Limb (tissue), 2 donors: ENCODE data around the gene SS18L1.

Source experiments
- DNase-seq, 2 donors: peaks; one replicate each; pipeline ENCODE4 v3.0.0-alpha.2; 2016; ENCODE audit errors: extremely low spot score in 2 of 2

SS18L1 gene

GRCh38 chr20:62210496-62210855 is 66.9 kb downstream of the SS18L1 start:
- no peak for DNase-seq

DNA sequence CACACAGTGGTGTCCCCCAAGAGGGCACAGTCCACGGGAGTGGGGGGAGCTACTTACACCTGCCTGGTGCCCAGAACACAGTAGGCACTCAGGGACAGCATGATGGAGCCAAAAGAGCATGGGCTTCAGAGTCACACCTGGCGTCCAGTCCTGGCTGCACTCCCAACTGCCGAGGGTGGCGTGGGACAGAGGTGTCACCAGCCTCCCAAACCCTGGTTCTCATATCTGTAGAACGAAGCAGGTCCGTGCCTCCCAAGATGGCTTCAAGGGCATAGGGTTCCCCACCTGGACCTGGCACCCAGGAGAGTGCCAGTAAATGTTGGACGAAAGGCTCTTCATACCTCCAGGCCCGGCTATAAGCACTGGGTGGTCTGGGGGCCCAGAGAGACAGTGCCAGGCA is 67.6 kb downstream of the SS18L1 start:
- no peak for DNase-seq

GRCh38 chr20:62211769-62212288 is 68.3 kb downstream of the SS18L1 start:
- DNase-seq: no peak

GRCh38 chr20:62212299-62212698 is 68.7 kb downstream of the SS18L1 start:
- DNase-seq: no peak

GRCh38 chr20:62214067-62214466 is 70.5 kb downstream of the SS18L1 start:
- DNase-seq: no peak

DNA sequence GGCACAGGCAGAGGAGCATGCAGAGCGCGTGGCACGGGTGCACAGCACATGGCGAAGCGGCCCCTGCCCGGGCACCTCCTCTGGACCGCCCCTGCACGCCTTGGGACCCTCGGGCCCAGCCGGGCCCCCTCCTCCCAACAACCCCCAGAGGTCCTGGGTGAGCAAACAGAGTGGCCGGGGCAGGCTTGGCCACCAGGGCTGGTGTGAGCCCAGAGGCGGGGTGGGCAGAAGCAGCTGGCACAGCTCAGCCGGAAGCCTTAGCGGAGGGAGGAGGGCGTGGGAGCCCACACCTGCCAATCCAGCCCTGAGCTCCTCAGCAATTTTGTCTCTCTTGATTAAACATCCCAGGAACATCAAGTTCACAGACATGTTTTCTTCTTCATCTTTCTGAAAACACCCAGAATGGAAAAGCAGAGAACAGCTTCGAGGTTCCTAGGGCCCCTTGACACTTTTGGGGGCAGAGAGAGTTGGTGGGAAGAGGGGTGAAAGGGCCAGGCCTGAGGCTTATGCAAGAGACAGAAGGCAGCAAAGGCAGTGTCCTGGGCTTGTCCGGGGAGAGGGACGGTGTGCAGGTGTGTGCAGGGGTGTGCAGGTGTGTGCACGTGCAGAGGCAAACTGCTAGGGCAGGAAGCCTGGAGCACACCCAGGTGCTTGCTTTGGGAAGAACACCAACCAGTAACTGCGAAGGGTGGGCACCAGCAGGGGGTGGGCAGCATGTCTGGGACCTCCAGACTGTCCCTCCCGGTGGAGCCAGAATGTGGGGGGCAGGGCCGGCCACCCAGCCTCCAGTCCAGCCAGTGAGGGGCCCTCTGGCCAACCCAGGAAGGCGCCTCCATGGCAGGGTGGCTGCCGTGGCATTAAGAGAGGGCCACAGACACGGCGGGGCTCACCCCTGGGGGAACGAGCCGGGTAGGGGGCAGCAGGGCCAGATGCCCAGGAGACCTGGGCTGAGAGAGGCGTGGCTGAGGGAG is 71.7 kb downstream of the SS18L1 start:
- DNase-seq: no peak

- DNase-seq: no peak
Measured at GRCh38 chr20:62215991-62216635, 72.5 kb downstream of the SS18L1 start.

DNA sequence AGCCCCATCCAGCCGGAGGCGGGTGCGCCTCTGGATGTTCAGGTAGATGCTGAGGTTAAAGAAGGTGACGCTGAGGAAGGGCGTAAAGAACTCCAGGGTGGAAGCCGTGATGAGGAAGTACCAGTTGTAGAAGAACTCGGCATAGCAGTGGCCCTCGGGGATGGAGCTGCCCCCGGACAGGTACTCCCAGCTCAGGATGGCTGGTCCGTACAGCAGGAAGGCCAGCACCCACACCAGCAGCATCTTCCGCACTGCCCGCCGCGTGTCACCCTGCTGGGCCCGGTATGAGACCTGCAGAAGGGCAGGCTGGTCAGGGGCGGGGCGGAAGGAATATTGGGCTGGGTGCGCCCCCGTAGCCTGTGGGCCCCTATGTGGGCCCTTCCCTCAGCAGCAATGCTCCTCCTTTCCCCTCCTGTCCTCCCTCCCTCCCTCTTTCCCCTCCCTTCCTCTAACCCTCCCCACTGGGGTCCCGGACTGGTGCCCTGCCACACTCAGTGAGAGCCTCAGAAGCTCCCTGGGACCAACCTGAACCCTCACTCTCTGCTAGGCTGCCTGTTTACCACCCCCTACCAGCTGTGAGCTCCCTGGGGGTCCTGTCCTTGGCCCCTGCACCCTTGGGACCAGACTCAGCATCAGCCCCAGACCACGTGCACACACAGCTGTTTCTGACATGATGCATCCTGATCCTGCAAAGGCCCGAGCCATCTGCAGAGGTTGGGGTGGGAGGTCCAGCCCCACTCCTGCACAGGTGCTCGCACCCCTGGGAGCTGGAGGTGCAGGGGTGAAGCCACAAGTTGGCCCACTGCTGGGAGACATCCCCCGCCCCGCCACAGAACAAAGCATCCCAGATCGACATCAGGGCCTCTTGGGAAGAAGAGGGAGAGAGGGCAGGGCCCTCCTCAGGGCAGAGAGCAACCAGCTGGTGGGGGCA is 73.3 kb downstream of the SS18L1 start:
- DNase-seq: no peak

DNA sequence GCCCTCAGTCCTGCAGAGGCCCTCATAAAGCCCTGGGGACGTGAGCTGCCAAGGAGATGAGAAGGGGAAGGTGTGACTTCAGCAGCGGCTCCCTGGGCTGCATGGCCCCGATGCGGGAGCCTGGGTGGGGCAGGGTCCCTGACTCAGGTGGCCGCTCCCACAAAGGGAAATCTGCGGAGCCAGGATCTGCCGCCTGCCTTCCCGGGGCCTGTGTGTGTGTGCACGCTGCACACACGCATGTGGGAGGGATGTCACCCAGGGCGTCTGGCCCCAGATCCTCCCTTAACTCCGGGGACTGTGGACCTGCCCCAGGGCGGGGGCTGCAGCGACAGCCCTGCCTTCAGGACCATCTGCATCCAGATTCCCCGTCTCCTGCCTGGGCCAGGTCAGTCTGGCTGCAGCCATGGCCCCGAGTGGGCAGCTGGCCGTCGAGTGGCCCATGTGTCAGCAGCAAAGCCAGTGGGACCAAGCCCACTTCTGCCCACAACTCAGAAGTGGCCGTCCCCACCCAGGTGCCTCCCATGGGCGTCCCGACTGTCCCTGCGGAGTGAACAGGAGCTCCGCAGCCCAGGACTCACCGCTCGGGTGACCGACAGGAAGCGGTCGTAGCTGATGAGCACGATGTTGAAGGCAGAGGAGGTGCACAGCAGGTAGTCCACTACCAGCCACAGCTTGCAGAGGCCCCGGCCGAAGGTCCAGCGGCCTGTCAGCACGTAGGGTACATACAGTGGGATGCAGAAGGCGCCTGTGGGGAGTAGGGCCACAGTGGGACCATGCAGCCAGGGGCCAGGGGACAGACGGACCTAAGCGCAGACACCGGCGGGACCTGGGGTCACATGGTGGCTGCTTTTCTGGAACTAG is 74.6 kb downstream of the SS18L1 start:
- DNase-seq: no peak

DNA sequence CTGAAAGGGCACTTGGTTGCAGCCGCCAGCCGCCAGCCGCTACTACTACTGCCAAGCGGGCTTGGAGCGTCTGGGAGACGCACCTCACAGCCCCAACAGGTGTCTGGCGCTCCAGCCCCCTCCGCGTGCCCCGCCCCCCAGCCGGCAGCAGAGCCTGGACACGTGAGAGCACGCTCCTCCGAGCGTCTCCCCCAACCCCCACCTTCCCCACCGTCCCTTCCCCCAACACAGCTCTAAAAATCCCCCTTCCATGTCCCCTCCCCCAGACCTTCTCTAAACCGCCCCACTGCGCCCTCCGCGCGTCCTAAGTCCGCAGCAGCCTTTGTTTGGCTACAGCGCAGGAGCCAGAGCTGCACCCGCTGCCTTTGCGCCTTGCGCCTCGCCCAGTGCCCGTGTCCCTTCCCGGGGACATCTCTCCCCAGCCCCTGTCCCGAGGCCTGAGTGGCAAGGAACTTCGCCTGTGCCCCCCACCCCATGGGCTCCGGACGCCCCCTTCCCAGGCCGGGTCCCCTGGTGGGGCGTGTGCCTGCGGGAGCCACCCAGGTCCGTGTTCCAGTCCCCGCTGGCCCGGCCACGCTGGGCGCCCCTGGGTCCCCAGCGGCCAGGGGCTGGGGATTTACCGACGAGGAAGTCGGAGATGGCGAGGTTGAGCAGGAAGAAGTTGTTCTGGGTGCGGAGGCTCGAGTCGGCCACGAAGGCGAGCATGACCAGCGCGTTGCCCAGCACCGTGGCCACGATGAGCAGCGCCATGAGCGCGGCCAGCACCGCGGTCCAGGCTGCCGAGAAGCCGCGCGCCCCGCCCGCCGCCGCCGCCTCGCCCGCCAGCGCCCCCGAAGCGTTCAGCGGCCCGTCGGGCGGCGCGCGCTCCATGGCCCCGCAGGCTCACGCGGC is 75.8 kb downstream of the SS18L1 start:
- no peak for DNase-seq

GRCh38 chr20:62219992-62220665 is 76.6 kb downstream of the SS18L1 start, which contains the start of gene HRH3:
HRH3 (minus strand) TSS chr20:62220278; CDS start chr20:62219970, 308 bp downstream.
- peak; percentile 43 to 88 for DNase-seq

DNA sequence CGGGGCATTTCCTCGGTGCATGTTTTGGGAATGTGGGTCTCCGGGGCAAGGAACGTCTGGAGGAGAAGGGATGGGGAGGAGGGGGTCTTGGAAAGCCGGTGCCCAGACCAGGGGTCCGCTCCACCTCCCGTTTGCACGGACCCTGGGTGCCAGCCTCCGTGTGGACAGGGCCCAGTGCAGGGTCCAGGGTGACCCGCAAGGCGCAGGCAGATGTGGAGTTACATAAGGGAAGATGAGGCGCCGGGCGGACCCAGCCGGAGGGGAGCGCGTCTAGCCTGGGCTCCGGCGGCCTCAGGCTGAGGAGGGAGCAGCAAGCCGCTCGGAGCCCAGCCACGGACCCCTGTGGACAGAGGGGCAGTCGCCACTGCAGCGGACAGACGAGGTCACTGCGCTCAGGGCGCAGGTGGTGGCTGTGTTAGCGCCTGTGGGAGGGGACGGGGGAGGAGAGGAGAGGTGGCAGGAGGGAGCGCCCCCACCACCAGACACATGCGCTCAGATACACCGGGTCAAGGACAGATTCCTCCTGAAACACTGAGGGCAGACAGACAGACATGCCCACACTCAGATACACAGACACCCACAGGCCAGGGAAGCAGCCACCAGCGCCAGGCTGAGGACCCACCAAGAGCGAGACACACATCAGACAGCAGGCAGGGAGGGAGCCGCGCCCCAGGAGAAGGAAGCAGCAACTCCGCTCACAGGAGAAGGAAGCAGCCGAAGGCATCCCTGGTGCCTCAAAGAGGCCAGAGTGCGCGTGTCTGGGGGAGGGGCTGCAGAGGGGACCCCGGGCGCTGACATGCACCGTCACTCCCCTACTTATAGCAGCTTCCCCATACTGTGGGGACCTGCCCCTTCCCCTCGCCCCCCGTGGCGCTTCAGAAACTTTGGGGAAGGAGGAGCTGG is 77.3 kb downstream of the SS18L1 start:
- DNase-seq: no peak

DNA sequence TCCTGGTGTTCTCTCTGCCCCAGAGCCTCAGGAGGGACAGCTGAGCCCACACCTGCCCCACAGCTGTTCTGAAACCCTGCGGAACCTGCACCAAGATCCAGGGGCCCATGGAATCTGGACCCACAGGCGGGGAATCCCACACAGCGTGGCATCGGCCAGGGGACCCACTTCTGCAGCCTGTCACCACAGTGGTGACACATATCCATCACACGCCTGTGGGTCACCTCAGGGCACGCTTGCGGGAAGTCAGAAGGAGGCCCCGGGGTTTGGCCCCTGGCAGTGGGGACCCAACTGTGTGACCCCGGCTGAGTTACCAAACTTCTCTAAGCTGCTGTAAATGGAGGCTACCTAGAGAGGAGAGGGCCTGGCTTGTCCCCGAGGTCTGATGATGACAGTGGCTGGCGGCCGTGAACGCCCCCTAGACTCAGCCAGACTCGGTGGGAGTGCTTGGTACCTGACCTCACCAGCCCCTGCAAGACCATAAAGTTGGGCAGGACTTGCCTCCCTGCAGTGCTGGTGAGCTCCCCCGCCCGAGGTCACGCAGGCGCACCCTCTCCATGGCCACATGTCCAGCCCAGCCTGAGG is 78.8 kb downstream of the SS18L1 start:
- no peak for DNase-seq

GRCh38 chr20:62222972-62223371 is 79.4 kb downstream of the SS18L1 start:
- no peak for DNase-seq

DNA sequence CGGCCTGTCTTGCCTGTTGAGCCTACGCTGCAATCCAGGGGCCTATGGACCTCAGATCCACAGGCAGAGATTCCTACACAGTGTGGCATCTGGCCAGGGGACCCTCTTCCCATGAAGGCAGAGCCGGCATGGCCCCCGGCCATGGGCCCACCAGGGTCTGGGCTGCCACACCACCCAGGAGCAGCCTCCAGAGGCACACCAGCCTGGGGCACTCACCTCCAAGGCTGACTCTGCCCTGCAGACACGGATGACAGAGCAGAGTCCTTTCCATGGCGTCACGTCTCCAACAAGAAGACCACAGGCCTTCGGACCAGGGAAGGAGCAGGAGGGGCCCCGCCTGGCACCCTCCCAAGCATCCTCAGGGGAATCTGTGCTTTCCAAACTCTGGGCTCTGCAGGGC is 80.0 kb downstream of the SS18L1 start:
- no peak for DNase-seq

GRCh38 chr20:62224113-62224855 is 80.7 kb downstream of the SS18L1 start:
- no peak for DNase-seq

DNA sequence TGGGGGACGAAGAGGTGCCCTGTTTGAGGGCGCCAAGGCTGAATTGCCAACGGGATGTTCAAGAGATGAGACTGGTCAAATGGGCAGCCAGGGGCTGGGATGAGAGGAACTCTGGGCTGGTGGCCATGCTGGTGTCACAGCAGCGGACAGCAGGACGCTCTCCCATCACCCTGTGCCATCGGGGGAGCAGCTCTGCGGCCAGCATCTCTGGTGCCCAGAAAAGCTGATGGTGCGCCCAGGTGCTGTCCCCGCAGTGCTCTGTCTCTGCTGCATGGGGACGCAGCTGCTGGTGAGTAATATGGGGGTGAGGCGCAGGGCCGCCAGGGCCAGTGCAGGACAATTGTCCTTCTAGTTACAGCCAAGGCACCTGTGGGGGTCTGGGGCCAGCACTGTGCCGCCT is 81.5 kb downstream of the SS18L1 start:
- no peak for DNase-seq
